Mesenchymal stem cell (in vitro differentiated cells and primary cell): ENCODE measurements around the gene LRRC74B. TPM values are rescaled to one million over a fixed set of nuclear protein-coding genes. Genes with fewer than 3 reads are reported as not detected.

Source experiments
- DNase-seq: peaks from one replicate; pipeline ENCODE4 v3.0.0-alpha.2; 2013
- H2AFZ ChIP-seq: one replicate; pipeline ENCODE4 v1.6.1; 2013; ENCODE audit warnings: low read depth, mild to moderate bottlenecking, control low read depth, inconsistent platforms, low read length, moderate library complexity
- H2AK5ac ChIP-seq: 2 replicates; pipeline ENCODE4 v1.6.1; 2013; ENCODE audit warnings: low read length, moderate library complexity, mild to moderate bottlenecking, inconsistent platforms; ENCODE audit not compliant: severe bottlenecking
- H2BK120ac ChIP-seq: one replicate; pipeline ENCODE4 v1.6.1; 2013; ENCODE audit warnings: low read depth, mild to moderate bottlenecking, inconsistent platforms, low read length, moderate library complexity
- H2BK12ac ChIP-seq, 2 experiments: one replicate each; pipeline ENCODE4 v1.6.1; 2013; ENCODE audit warnings: inconsistent platforms in 2 of 2, low read length in 2 of 2, mild to moderate bottlenecking in 2 of 2, moderate library complexity in 2 of 2, control low read depth in 1 of 2
- H2BK15ac ChIP-seq: one replicate; pipeline ENCODE4 v1.6.1; 2013; ENCODE audit warnings: mild to moderate bottlenecking, low read depth, inconsistent platforms; ENCODE audit not compliant: poor library complexity, severe bottlenecking
- H2BK5ac ChIP-seq: 2 replicates; pipeline ENCODE4 v1.6.1; 2013; ENCODE audit warnings: low read depth, mild to moderate bottlenecking, low read length, control low read depth, inconsistent platforms; ENCODE audit not compliant: poor library complexity, severe bottlenecking
- H3K14ac ChIP-seq, 2 experiments: one replicate each; pipeline ENCODE4 v1.6.1; 2013; ENCODE audit warnings: inconsistent platforms in 2 of 2, low read length in 2 of 2, control low read depth in 1 of 2, mild to moderate bottlenecking in 1 of 2, moderate library complexity in 1 of 2
- H3K18ac ChIP-seq, 2 experiments: one replicate each; pipeline ENCODE4 v1.6.1; 2013; ENCODE audit warnings: inconsistent platforms in 2 of 2, low read length in 2 of 2, control low read depth in 1 of 2, low read depth in 1 of 2, mild to moderate bottlenecking in 1 of 2
- H3K23ac ChIP-seq, 2 experiments: one replicate each; pipeline ENCODE4 v1.6.1; 2013; ENCODE audit warnings: inconsistent platforms in 2 of 2, low read length in 2 of 2, mild to moderate bottlenecking in 2 of 2, moderate library complexity in 2 of 2, control low read depth in 1 of 2
- H3K27ac ChIP-seq: 2 replicates; pipeline ENCODE4 v1.5.1; 2013; ENCODE audit warnings: mild to moderate bottlenecking, moderate library complexity, low read length, control low read depth, inconsistent platforms; ENCODE audit not compliant: poor library complexity, severe bottlenecking
- H3K27me3 ChIP-seq, 2 experiments: 2 replicates each; pipeline versions ENCODE4 v1.6.1 to v1.7.0; 2013; ENCODE audit warnings: low read length in 2 of 2, mild to moderate bottlenecking in 2 of 2, moderate library complexity in 2 of 2, control low read depth in 1 of 2, inconsistent platforms in 1 of 2; ENCODE audit not compliant: control insufficient read depth in 1 of 2, insufficient read depth in 1 of 2
- H3K36me3 ChIP-seq, 2 experiments: 2 replicates each; pipeline versions ENCODE4 v1.6.1 to v1.7.0; 2013; ENCODE audit warnings: low read length in 2 of 2, control low read depth in 1 of 2, inconsistent platforms in 1 of 2, low read depth in 1 of 2, mild to moderate bottlenecking in 1 of 2; ENCODE audit not compliant: insufficient read depth in 2 of 2, control insufficient read depth in 1 of 2
- H3K4ac ChIP-seq, 2 experiments: one replicate each; pipeline ENCODE4 v1.6.1; 2013; ENCODE audit warnings: inconsistent platforms in 2 of 2, low read length in 2 of 2, mild to moderate bottlenecking in 2 of 2, moderate library complexity in 2 of 2, control low read depth in 1 of 2, low read depth in 1 of 2
- H3K4me1 ChIP-seq: 2 replicates; pipeline ENCODE4 v1.6.1; 2013; ENCODE audit warnings: low read depth, low read length, control low read depth; ENCODE audit not compliant: control insufficient read depth, insufficient read depth
- H3K4me2 ChIP-seq: 2 replicates; pipeline ENCODE4 v1.6.1; 2013; ENCODE audit warnings: low read length, mild to moderate bottlenecking, inconsistent platforms; ENCODE audit not compliant: poor library complexity, severe bottlenecking
- H3K4me3 ChIP-seq, 2 experiments: 2 replicates each; pipeline versions ENCODE4 v1.5.1 to v1.7.0; 2013; ENCODE audit warnings: low read length in 2 of 2, mild to moderate bottlenecking in 2 of 2, control low read depth in 1 of 2, low read depth in 1 of 2; ENCODE audit not compliant: insufficient read depth in 1 of 2
- H3K79me1 ChIP-seq: replicated peaks from 2 replicates; pipeline ENCODE4 v1.6.1; 2013; ENCODE audit warnings: mild to moderate bottlenecking, control low read depth, low read length, inconsistent platforms; ENCODE audit not compliant: poor library complexity, severe bottlenecking
- H3K9ac ChIP-seq: 2 replicates; pipeline ENCODE4 v1.7.0; 2013; ENCODE audit warnings: mild to moderate bottlenecking, low read length, moderate library complexity
- H3K9me3 ChIP-seq: 2 replicates; pipeline ENCODE4 v1.7.0; 2013; ENCODE audit warnings: mild to moderate bottlenecking, low read length; ENCODE audit not compliant: control insufficient read depth
- H4K8ac ChIP-seq: one replicate; pipeline ENCODE4 v1.6.1; 2013; ENCODE audit warnings: inconsistent platforms, mild to moderate bottlenecking, low read length, moderate library complexity
- H4K91ac ChIP-seq: one replicate; pipeline ENCODE4 v1.6.1; 2013; ENCODE audit warnings: mild to moderate bottlenecking, low read length, inconsistent platforms
- WGBS: methylation state at CpG from one replicate; pipeline ENCODE4 v1.1.7; 2013; ENCODE audit warnings: mixed read lengths; 5-methylcytosine and 5-hydroxymethylcytosine counted together
- polyA plus RNA-seq, 2 experiments: library from polyadenylated mRNA; stranded (reverse); fragments of 200-250 nt; gene quantifications; one replicate each; pipeline ENCODE4 v1.2.3, GENCODE V29; 2013

The LRRC74B gene
- polyA plus RNA-seq (2013, experiment 1 of 2), result 0.04 TPM
- not detected for polyA plus RNA-seq (2013, experiment 2 of 2)

DNA sequence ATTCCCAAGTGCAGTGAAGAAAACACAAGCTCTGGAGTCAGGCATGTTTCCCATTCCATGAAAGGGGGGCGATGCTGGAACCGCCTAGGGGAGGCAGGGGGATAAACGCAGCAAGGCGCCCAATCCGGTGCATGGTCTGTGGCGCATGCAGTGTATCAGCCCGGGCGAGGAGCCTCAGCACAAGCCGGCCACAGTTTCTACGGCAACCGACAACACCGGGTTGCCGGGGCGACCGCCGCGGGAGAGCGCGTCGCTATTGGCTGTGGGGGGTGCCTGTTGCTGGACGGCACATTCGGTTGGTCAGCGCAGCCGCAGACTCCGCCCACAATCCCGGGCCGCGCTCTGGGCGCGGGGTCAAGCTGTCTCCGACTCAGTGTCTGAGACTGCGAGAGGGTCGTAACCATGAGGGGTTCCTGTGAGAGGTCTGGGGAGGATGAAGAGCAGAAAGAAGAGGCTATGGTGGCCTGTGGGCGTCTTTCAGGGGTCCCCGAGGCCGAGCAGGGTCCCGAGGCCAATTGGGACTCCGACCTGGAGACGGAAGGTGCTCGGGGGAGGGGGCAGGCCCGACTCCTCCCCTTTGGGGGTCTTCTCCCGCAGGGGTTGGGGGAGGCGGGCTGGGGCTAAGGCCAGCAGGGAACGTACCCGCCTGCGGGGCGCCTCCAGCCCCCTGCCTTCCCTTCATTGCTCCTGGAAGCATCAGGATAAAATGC is at the start of gene LRRC74B:
TSS of gene LRRC74B (plus strand) at position 362 of the 710 bp plus-strand sequence. CDS start at position 403, 41 bp downstream.
- peak within 1 kb of the TSS; percentile 93 for H3K4me2 ChIP-seq
- H3K4me3 ChIP-seq, result peak within 1 kb of the TSS; percentile 55 to 80
- peak within 1 kb of the TSS; percentile 88 for H4K8ac ChIP-seq
- no peak within 1 kb of the TSS for H3K23ac ChIP-seq
- peak within 1 kb of the TSS in 1 of 2 experiments; percentile 88 for H2BK12ac ChIP-seq
- H2BK5ac ChIP-seq, result peak within 1 kb of the TSS; percentile 74
- no peak within 1 kb of the TSS for H2BK15ac ChIP-seq
- peak within 1 kb of the TSS; percentile 68 for H2AFZ ChIP-seq
- DNase-seq, result peak; percentile 96
- peak within 1 kb of the TSS; percentile 91 for H3K27ac ChIP-seq
- no peaks in the 10 kb centered on the region for H3K9me3 ChIP-seq
- H3K79me1 ChIP-seq, result no peaks in the 10 kb centered on the region
- H4K91ac ChIP-seq, result peak within 1 kb of the TSS; percentile 52
- H3K27me3 ChIP-seq, result peaks cover 0 to 7% of the 10 kb centered on the region in 2 experiments
- peak within 1 kb of the TSS; percentile 90 for H3K9ac ChIP-seq
- no peak within 1 kb of the TSS for H2AK5ac ChIP-seq
- H3K4me1 ChIP-seq, result peaks cover 33% of the 10 kb centered on the region
- peak within 1 kb of the TSS in 1 of 2 experiments; percentile 14 for H3K4ac ChIP-seq
- no peaks in the 10 kb centered on the region for H3K36me3 ChIP-seq
- WGBS, result under 1% methylated on average over 42 of the region's 47 CpGs
- H3K14ac ChIP-seq, result no peak within 1 kb of the TSS
- peak within 1 kb of the TSS; percentile 46 to 81 for H3K18ac ChIP-seq
- peak within 1 kb of the TSS; percentile 68 for H2BK120ac ChIP-seq

DNA sequence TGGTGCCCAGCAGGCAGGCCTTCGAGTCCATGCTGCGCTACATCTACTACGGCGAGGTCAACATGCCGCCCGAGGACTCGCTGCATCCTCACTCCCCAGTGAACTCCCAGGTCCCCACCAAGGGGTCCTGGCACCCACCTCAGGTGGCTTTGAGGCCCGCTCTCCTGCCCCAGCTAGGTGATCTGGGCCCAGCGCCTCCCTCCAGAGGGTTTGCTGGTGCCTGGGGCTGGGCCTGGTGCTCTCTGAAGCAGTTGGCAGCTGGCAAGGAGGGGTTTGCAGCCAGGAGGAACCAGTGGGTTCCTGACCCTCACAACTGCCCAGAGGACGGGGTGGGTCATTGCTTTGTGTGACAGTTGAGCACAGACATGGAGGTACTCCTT is 49.7 kb upstream of the LRRC74B start:
- H2BK120ac ChIP-seq, result no peak overlapping the region
- H3K18ac ChIP-seq, result no peak overlapping the region
- H3K36me3 ChIP-seq, result peaks cover 80 to 97% of the 10 kb centered on the region in 2 experiments
- H3K4me1 ChIP-seq, result peaks cover 20% of the 10 kb centered on the region
- H2BK12ac ChIP-seq, result no peak overlapping the region
- no peak overlapping the region for H3K9ac ChIP-seq
- DNase-seq, result no peak
- no peak overlapping the region for H3K23ac ChIP-seq
- no peak overlapping the region for H3K4ac ChIP-seq
- H3K4me3 ChIP-seq, result no peak overlapping the region
- 98% methylated on average over 10 of the region's 10 CpGs for WGBS
- H3K79me1 ChIP-seq, result peaks cover 34% of the 10 kb centered on the region
- H2AFZ ChIP-seq, result no peak overlapping the region
- H4K8ac ChIP-seq, result no peak overlapping the region
- H3K27me3 ChIP-seq, result no peaks in the 10 kb centered on the region
- no peak overlapping the region for H3K14ac ChIP-seq
- H3K9me3 ChIP-seq, result no peaks in the 10 kb centered on the region
- H2BK15ac ChIP-seq, result no peak overlapping the region
- H2BK5ac ChIP-seq, result no peak overlapping the region
- no peak overlapping the region for H2AK5ac ChIP-seq
- no peak overlapping the region for H4K91ac ChIP-seq
- no peak overlapping the region for H3K4me2 ChIP-seq
- H3K27ac ChIP-seq, result no peak overlapping the region

GRCh38 chr22:20996598-20997535 is 48.9 kb upstream of the LRRC74B start:
- Histone ChIP-seq H2BK15ac (no peak overlapping the region), H2BK120ac (no peak overlapping the region), H3K9ac (no peak overlapping the region), H3K23ac (no peak overlapping the region), H3K4me3 (no peak overlapping the region), H3K4me1 (peaks cover 24% of the 10 kb centered on the region), H2AK5ac (no peak overlapping the region), H3K27me3 (no peaks in the 10 kb centered on the region), H3K9me3 (no peaks in the 10 kb centered on the region), H3K4ac (no peak overlapping the region), H3K27ac (no peak overlapping the region), H2BK12ac (no peak overlapping the region), H4K91ac (no peak overlapping the region), H4K8ac (no peak overlapping the region), H3K79me1 (peaks cover 31% of the 10 kb centered on the region), H3K36me3 (peaks cover 75 to 89% of the 10 kb centered on the region in 2 experiments), H2BK5ac (no peak overlapping the region), H3K4me2 (no peak overlapping the region), H3K14ac (no peak overlapping the region), H3K18ac (no peak overlapping the region), H2AFZ (no peak overlapping the region)
- 97% methylated on average over 27 of the region's 27 CpGs for WGBS
- no peak for DNase-seq
